Tibial artery (tissue), 4 donors: ENCODE data around the gene PMP22.
"Not testable (repeated sequence)": the region's sequence is repeated elsewhere in the genome, so short reads cannot be mapped to it uniquely, and the experiment has no call there.

Experiments
- DNase-seq, 2 donors: peaks; one replicate each; pipeline ENCODE4 v3.0.0-alpha.2; 2019
- H3K27ac ChIP-seq, 2 donors: fragments of 200-600 bp; sonication (generic) in 1 of 2; 1 replicate in 1 of 2; 2 replicates in 1 of 2; pipeline ENCODE4 v1.5.1; 2018 to 2019; ENCODE audit warnings: mild to moderate bottlenecking in 1 of 2
- H3K27me3 ChIP-seq, 2 donors: fragments of 200-600 bp; sonication (generic) in 1 of 2; one replicate each; pipeline versions ENCODE4 v1.5.1 to v1.6.0; 2016 to 2019
- H3K36me3 ChIP-seq, 3 donors: fragments of 200-600 bp; sonication (generic) in 2 of 3; one replicate each; pipeline ENCODE4 v1.5.1; 2016 to 2019; ENCODE audit warnings: mild to moderate bottlenecking in 2 of 3
- H3K4me1 ChIP-seq, 4 donors: fragments of 200-600 bp; sonication (generic) in 2 of 4; 1 replicate in 3 of 4; 2 replicates in 1 of 4; pipeline ENCODE4 v1.5.1; 2016 to 2019
- H3K4me3 ChIP-seq, 2 donors: fragments of 200-600 bp; sonication (generic) in 1 of 2; 1 replicate in 1 of 2; 2 replicates in 1 of 2; pipeline ENCODE4 v1.5.1; 2018 to 2019; ENCODE audit warnings: mild to moderate bottlenecking in 2 of 2
- H3K9me3 ChIP-seq, 3 donors: fragments of 200-600 bp; sonication (generic) in 1 of 3; one replicate each; pipeline ENCODE4 v1.5.1; 2016 to 2019
- CTCF ChIP-seq, 2 experiments: fragments of 200-600 bp in 1 of 2; fragments of 450-650 bp in 1 of 2; IDR thresholded peaks; one replicate each; pipeline ENCODE4 v1.5.1; 2017 to 2019; ENCODE audit warnings: antibody characterized with exemption in 2 of 2, mild to moderate bottlenecking in 1 of 2, moderate library complexity in 1 of 2
- intact Hi-C: fragments of 100-400 bp; cut with DNase I; formaldehyde crosslinking; loops from one replicate; pipeline ENCODE4 v1.15.0; 2023; ENCODE audit warnings: low total_unique reads

PMP22 gene

DNA sequence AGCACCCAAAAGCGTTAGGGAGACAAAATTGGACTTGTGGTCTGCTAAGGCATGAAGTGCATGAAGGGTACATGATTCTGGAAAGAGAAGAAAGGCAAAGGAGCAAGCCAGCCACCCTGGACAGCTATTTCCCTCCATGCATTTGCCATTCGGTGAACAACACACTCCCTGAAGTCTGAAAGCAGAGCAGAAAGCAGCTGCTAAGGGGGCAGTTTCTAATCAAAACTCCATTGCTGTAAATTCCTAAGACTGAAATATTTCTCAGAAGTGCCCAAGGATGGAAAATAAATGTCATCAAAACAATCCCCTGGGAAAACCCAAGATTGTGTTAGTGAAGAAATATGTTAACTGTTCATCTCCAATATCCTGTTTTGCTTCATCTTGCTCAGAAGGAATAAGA lies 44.3 kb downstream of the PMP22 start:
- Histone ChIP-seq H3K27me3 (no peaks in the 10 kb centered on the region), H3K36me3 (no peaks in the 10 kb centered on the region), H3K9me3 (no peaks in the 10 kb centered on the region), H3K27ac (no peak overlapping the region), H3K4me3 (no peak overlapping the region), H3K4me1 (peaks cover 0 to 10% (median 0%) of the 10 kb centered on the region in 4 donors)
- intact Hi-C loops = no loop called here
- no peak for TF ChIP-seq CTCF (IDR thresholded peaks at IDR 0.05)
- DNase-seq = no peak

- H3K9me3 ChIP-seq = no peaks in the 10 kb centered on the region
- TF ChIP-seq CTCF (IDR thresholded peaks at IDR 0.05) = no peak
- no peak overlapping the region for H3K4me3 ChIP-seq
- intact Hi-C loops = no loop called here
- DNase-seq = no peak
- H3K4me1 ChIP-seq = peaks cover 0 to 10% (median 0%) of the 10 kb centered on the region in 4 donors
- no peaks in the 10 kb centered on the region for H3K27me3 ChIP-seq
- no peak overlapping the region for H3K27ac ChIP-seq
- H3K36me3 ChIP-seq = no peaks in the 10 kb centered on the region
These were observed 48.6 kb downstream of the PMP22 start for GRCh38 chr17:15216481-15216880.

DNA sequence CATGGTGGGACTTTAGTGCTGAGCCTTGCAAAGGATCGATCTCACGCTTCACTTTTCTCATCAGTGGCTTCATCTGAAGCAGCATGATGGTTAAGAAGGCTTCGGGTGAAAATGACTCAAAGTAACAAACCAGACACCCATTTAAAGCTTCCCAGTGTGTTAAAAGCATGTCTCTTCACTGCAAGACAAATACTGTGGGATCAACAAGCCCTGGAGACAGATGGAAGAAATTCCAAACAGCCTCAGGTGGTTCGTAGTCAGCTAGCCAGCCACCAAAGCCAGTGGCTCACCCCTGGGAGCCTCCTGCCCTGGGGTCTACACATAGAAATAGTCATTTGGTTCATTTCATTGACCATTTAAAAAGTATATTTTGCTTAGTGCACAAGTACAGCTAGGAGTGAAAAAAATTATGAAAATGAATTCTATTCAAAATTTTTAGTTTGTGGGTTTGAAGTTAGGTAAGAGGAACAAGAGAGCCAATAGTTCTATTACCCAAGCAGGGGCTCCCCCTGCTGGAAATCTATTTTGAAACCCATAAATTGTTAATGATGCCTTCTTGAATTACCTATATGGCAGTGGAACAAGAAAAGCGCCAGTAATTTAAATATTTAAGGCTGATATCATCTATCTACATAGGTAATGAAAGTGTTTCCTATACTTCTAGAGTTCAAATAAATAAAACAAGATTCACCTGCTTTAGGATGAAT lies 51.6 kb downstream of the PMP22 start:
- Histone ChIP-seq H3K27ac (no peak overlapping the region), H3K4me1 (no peaks in the 10 kb centered on the region), H3K27me3 (no peaks in the 10 kb centered on the region), H3K4me3 (no peak overlapping the region), H3K9me3 (no peaks in the 10 kb centered on the region), H3K36me3 (no peaks in the 10 kb centered on the region)
- no peak for DNase-seq
- intact Hi-C loops = no loop called here
- TF ChIP-seq CTCF (IDR thresholded peaks at IDR 0.05) = no peak

GRCh38 chr17:15210247-15210646 lies 54.9 kb downstream of the PMP22 start:
- Histone ChIP-seq H3K27ac (no peak overlapping the region), H3K4me3 (no peak overlapping the region), H3K4me1 (no peaks in the 10 kb centered on the region), H3K36me3 (no peaks in the 10 kb centered on the region), H3K27me3 (no peaks in the 10 kb centered on the region), H3K9me3 (no peaks in the 10 kb centered on the region)
- no peak for DNase-seq
- intact Hi-C loops = no loop called here
- TF ChIP-seq CTCF (IDR thresholded peaks at IDR 0.05) = no peak

DNA sequence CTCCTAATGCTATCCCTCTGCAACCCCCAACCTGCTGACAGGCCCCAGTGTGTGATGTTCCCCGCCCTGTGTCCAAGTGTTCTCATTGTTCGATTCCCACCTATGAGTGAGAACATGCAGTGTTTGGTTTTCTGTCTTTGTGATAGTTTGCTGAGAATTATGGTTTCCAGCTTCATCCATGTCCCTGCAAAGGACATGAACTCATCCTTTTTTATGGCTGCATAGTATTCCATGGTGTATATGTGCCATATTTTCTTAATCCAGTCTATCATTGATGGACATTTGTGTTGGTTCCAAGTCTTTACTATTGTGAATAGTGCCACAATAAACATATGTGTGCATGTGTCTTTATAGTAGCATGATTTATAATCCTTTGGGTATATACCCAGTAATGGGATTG lies 62.1 kb downstream of the PMP22 start:
- H3K9me3 ChIP-seq = peaks cover 4 to 26% (median 22%) of the 10 kb centered on the region in 3 donors
- DNase-seq, H3K4me1 ChIP-seq, intact Hi-C loops, H3K4me3 ChIP-seq, H3K36me3 ChIP-seq, H3K27me3 ChIP-seq, H3K27ac ChIP-seq: not testable (repeated sequence)

DNA sequence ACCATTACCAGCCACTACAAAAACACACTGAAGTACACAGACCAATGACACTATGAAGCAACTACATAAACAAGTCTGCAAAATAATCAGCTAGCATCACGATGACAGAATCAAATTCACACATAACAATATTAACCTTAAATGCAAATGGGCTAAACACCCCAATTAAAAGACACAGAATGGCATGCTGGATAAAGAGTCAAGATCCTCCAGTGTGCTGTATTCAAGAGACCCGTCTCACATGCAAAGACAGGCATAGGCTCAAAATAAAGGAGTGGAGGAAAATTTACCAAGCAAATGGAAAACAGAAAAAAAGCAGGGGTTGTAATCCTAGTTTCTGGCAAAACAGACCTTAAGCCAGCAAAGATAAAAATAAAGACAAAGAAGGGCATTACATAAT lies 64.6 kb downstream of the PMP22 start:
- H3K4me3 ChIP-seq, H3K27ac ChIP-seq, intact Hi-C loops, DNase-seq, H3K4me1 ChIP-seq, H3K27me3 ChIP-seq, H3K36me3 ChIP-seq: not testable (repeated sequence)
- peaks cover 4 to 27% (median 25%) of the 10 kb centered on the region in 3 donors for H3K9me3 ChIP-seq

GRCh38 chr17:15197229-15197628 lies 67.9 kb downstream of the PMP22 start:
- Histone ChIP-seq H3K27ac (no peak overlapping the region), H3K27me3 (no peaks in the 10 kb centered on the region), H3K9me3 (peaks cover 4 to 27% (median 25%) of the 10 kb centered on the region in 3 donors), H3K4me1 (no peaks in the 10 kb centered on the region), H3K4me3 (no peak overlapping the region), H3K36me3 (no peaks in the 10 kb centered on the region)
- TF ChIP-seq CTCF (IDR thresholded peaks at IDR 0.05) = no peak
- no peak for DNase-seq
- intact Hi-C loops = no loop called here
